Superior temporal gyrus (tissue), 1 donor: ENCODE results near the gene ATP23.
A peak's percentile ranks its signal among the peaks of the same experiment; 100 is the strongest.

Experiments used
- DNase-seq: peaks from one replicate; pipeline ENCODE4 v3.0.0-alpha.2; 2016; ENCODE audit errors: extremely low spot score

Gene ATP23

GRCh38 chr12:57908511-57908910 is 32.9 kb upstream of the ATP23 start:
- DNase-seq: no peak

DNA sequence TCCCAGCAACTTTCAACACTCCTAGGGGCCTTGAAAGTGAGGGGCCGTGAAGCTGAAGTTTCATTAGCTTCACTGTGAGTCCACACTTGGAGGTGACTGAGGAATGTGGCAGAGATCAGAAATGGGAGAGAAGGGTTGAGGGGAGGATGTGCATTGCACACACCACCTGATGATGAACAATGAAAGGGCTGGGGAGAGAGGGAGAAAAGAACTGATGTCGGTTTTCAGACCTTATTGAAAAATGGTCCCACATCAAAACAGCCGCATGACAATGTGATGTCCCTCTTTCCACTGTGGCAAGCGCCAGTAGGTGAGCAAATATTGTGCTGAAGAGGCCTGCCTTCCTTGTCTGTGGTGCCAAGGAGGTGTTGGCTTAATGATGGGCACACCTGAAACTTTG is 32.3 kb upstream of the ATP23 start:
- DNase-seq: no peak

- DNase-seq: no peak
Observed at GRCh38 chr12:57909611-57910010, 31.8 kb upstream of the ATP23 start.

DNA sequence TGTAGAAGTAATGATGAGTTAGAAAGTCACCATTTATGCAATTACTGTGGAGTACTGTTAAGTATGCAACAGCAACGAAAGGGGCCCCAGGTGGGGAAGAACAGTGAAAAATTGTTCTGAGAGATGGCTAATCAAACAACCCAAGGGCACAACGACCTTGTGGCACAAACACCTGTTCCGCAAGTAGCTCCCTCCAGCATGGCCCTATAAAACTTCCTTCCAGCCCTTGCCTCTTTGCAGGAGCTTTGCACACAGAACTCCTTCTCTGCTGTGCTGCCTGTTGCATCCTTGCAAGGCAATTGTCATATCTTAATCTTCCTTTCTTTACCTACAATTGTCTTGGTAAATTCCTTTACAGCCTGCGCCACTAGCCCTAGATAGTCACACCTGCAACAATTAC is 23.2 kb upstream of the ATP23 start:
- no peak for DNase-seq

DNA sequence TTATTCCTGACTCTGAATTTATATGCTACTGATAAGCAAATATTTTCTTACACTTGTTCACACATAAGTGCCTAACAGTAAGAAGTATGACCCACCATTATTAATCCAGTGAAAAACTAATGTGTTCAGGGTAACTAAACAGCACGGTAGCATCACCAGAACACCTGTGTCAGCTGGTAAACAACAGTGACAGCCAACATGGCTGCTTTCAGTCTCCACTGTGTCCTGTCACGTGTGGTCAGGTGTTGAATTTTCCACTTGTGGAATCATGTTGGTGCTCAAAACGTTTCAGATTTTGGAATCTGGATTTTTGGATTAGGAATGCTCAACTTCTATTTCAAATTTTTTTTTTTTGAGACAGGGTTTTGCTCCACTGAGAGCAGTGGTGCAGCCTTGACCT is 14.3 kb upstream of the ATP23 start:
- no peak for DNase-seq

- no peak for DNase-seq
Observed at GRCh38 chr12:57929092-57929830, 12.1 kb upstream of the ATP23 start.

DNA sequence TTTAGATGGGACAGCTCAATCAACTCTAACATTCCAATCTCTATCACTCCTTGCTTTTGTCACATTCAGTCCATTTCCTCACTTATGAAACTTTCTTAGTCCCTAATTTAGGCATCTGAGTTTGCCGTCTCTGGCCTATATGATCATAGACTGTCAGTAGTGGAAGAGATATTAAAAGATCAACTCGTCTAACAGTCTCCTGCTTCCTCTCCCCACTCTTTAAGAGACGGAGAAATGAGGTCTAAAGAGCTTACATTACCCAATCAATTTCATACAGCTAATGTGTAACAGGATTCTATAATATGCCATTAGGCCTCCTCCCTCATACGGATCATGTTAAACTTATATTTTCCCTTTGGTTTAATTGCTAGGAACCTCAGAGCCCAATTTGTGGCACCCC is 6.5 kb upstream of the ATP23 start:
- DNase-seq: no peak

GRCh38 chr12:57935331-57935730 is 6.0 kb upstream of the ATP23 start:
- DNase-seq: no peak

DNA sequence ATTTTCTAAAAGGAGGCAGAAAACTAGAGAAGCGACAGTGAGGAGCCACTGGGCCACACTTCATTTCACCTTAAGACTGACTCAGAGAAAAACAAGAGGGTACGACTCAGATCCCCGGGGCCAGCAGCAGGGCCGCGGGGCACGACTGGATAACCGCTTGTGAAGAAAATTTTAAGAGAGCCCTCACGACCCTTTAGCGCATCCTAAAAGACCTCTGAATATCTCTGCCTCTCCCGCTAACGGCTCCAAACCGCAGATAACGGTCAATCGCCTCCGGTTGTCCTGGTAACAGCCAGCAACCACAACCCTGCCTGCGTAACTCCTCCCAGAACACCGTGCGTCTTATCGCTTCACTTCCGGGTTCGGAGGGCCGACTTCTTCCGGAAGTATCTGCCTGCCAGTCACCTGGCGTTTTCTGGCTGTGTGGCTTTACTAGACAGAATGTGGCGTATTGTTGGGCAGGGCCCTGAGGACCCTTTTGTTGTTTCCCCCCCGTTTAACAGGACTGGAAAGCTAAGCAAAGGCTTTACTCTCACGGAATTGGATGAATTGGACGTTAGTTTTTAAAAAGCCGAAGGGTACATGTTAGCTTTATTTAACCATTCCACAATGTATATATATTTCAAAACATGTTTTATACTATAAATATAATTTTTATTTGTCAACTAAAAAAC is 5.4 kb upstream of the ATP23 start:
- peak; percentile 95 for DNase-seq

GRCh38 chr12:57936513-57936883 is 4.9 kb upstream of the ATP23 start:
- DNase-seq: no peak

- no peak for DNase-seq
Observed at GRCh38 chr12:57939291-57939690, 2.1 kb upstream of the ATP23 start.

DNA sequence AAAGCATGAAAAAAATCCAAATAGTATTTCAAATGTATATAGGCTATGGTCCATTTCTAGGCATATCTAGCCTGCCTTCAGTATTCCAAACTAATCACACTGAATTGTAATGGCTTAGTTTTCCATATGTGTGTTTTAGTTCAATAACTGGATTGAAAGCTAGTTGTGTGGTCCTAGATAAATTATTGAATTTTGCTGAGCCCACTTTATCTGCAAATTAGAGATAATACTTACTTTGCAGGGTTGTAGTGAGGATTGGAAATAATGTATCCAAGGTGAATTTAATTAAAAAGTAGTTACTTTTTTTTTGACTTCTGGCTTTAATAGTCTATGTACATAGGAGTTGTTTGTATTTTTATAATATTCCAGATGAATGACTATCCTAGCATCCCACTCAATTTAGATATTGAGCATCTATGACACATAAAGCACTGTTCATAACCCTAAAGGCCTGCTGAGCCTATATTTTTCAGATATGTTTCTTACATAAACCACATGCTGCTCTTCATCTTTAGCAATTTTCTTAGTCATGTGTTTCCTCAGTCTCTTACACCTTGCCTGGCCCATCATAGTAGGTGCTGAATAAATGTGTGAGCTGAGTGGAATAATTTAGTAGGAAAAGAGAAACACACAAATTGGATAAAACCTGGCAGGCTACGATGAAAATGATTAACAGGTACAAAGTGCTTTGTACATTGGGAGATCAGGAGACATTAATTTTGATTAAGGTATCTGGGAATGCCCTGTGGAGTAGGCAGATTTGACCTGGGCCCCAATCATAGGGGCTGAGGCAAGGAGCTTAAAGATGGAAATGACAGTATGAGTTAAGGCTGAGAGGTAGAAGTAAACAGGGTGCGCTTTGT is 1.1 kb upstream of the ATP23 start:
- DNase-seq: no peak

- no peak for DNase-seq
Observed at GRCh38 chr12:57940915-57941164, 527 bp upstream of the ATP23 start.

GRCh38 chr12:57943438-57944080 is 2.2 kb downstream of the ATP23 start:
- DNase-seq: no peak

GRCh38 chr12:57944313-57945023 is 3.1 kb downstream of the ATP23 start:
- no peak for DNase-seq

DNA sequence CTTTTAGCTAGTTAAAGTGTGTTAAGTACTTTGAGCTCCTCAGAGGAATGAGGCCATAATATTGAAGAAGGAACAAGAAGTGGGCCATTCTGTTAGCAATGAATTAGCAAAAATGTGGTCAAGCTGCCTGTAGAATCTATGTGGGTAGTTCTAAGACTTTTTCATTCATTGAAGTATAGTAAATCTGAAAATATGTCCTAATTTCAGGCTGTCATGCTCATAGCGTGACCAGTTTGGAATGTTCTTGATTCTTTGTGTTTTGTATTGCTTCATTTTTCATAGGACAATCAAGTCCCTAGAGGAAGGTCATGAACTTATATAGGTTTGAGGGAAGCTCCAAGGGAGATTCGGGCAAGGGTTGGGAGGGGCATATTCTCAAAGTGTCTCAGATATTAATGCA is 11.4 kb downstream of the ATP23 start:
- DNase-seq: no peak

DNA sequence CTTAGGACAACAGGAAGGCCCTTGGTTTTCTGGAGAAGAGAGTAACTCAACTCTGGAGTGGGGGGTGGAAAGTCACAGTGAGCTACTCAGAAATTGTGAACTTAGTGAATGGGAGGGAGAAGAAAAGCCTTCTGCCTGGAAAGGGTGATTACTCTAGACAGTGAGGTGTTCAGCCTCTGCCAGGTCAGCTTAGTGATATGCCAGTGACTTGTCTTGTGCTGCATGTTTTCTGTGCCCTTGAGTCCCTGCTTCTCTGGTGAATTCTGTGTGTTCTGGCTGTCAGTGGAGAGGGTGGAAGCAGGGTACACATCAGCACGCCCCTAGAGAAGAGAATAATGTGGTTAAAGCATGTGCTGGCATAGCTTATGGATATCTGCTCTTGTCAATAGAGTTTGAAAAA is 13.4 kb downstream of the ATP23 start:
- DNase-seq: no peak

DNA sequence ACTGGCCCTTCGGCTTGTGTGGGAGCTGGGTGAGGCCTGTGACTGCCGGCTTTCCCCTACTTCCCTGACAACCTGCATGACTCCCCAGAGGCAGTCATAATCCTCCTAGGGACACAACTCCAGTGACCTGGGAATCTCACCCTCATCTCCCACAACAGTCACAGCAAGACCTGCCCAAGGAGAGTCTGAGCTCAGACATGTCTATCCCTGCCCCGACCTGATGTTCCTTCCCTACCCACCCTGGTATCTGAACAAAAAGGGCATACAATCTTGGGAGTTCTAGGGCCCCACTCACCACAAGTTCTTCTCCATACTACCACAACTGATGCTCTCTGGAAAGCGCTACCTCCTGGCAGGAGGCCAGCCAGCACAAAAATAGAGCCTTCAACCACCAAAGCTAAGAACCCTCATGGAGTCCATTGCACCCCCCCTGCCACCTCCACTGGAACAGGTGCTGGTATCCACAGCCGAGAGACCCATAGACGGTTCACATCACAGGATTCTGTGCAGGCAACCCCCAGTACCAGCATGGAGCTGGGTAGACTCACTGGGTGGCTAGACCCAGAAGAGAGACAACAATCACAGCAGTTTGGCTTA is 16.8 kb downstream of the ATP23 start:
- no peak for DNase-seq

DNA sequence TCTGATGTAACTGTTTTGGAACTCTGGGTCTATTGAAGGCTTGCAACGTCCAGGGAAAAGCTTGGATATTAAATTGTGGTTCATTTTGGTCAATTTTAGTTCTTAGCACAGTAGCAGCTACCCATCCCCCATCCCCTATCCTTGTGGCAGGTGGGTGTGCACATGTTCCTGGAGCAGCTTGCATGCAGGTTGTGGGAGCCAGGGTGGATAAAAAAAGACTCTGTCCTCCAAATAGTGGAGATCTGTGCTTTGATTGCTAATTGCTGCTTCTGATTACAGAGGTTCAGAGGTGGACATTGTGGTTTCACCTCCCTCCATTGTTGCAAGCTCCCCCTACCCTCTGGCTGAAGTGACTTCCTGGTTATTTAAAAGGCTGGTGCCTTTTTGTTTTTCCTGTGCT is 23.1 kb downstream of the ATP23 start:
- DNase-seq: no peak

DNA sequence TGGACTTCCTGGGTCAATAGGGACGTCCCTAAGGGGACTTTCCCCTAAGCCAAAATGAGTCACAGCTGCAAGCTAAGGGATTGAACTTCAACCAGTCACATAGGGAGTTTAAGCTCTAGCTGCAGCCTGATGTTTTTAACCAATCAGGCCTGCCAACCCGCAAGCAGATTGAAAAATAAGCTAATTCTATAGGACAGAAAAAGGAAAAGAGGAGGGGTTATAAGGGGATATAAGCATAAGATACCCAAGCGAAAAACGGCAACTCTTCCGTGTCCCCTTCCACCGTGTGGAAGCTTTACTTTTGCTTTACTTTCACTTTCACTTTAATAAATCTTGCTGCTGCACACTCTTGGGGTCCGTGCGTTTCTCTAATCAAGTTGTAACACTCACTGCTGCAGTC is 24.4 kb downstream of the ATP23 start:
- DNase-seq: no peak

DNA sequence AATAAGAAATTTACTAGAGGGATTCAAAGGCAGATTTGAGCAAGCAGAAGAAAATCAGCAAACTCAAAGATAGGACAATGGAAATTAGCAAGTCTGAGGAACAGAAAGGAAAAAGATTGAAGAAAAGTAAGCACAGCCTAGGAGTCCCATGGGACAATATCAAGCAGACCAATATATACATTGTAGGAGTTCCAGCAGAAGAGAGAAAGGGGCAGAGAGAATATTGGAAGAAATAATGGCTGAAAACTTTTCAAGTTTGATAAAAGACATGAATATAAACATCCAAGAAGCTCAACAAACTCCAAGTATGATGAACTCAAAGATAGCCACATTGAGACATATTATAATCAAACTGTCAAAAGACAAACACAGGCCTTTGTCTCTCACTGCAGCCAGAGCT is 25.2 kb downstream of the ATP23 start:
- DNase-seq: no peak
